A673 (cell line): ENCODE measurements around the gene OR4X1. TPM values are rescaled to one million over a fixed set of nuclear protein-coding genes. Genes with fewer than 3 reads are reported as not detected.
"Not testable (repeated sequence)": the region's sequence is repeated elsewhere in the genome, so short reads cannot be mapped to it uniquely, and the experiment has no call there.

Experiments used
- Bru-seq: library from RNA; stranded (reverse); fragments of 400-500 nt; gene quantifications from one replicate; lab custom pipeline; 2021; lab: Mats Ljungman, UMichigan
- BruChase-seq, 2 experiments: library from RNA; stranded (reverse); fragments of 400-500 nt; gene quantifications; one replicate each; lab custom pipeline; 2021; lab: Mats Ljungman, UMichigan
- BruUV-seq: library from RNA; stranded (reverse); fragments of 400-500 nt; replicated peaks from 2 replicates; lab custom pipeline; 2021; lab: Mats Ljungman, UMichigan
- CTCF ChIA-PET: fragments of 300-600 bp; sonication (Branson Sonifier 250); formaldehyde crosslinking; loops from one replicate; lab custom pipeline; 2022; ENCODE audit warnings: antibody characterized with exemption; lab: Charles Lee
- POLR2A ChIA-PET: fragments of 300-600 bp; sonication (Branson Sonifier 250); formaldehyde crosslinking; loops from one replicate; lab custom pipeline; 2022; ENCODE audit warnings: antibody characterized with exemption; ENCODE audit not compliant: low non-redundant PET; lab: Charles Lee
- DNase-seq: peaks from one replicate; pipeline ENCODE4 v3.0.0-alpha.2; 2015; ENCODE audit warnings: low spot score
- H3K27ac ChIP-seq: fragments of 200-600 bp; sonication (generic); 2 replicates; pipeline ENCODE4 v1.5.1; 2016; ENCODE audit warnings: mixed run types, low read depth, mild to moderate bottlenecking, mixed read lengths, antibody characterized with exemption, low read length; ENCODE audit not compliant: poor library complexity, severe bottlenecking
- H3K27me3 ChIP-seq: fragments of 200-600 bp; sonication (generic); replicated peaks from 2 replicates; pipeline ENCODE4 v1.6.1; 2017; ENCODE audit warnings: mixed run types, low read depth, mild to moderate bottlenecking, mixed read lengths, antibody characterized with exemption, low read length; ENCODE audit not compliant: insufficient read depth, poor library complexity
- H3K36me3 ChIP-seq: fragments of 200-600 bp; sonication (generic); 2 replicates; pipeline ENCODE4 v1.6.1; 2016; ENCODE audit warnings: mixed run types, mild to moderate bottlenecking, mixed read lengths, antibody characterized with exemption, low read length; ENCODE audit not compliant: insufficient read depth, poor library complexity, severe bottlenecking
- H3K4me1 ChIP-seq: fragments of 200-600 bp; sonication (generic); 2 replicates; pipeline ENCODE4 v1.6.1; 2017; ENCODE audit warnings: mixed run types, mild to moderate bottlenecking, mixed read lengths, antibody characterized with exemption, low read length; ENCODE audit not compliant: insufficient read depth, poor library complexity, severe bottlenecking
- H3K4me3 ChIP-seq: fragments of 200-600 bp; sonication (generic); 2 replicates; pipeline ENCODE4 v1.5.1; 2016; ENCODE audit warnings: low read depth, mixed run types, mild to moderate bottlenecking, mixed read lengths, low read length; ENCODE audit not compliant: poor library complexity, severe bottlenecking
- H3K9me3 ChIP-seq: fragments of 200-600 bp; sonication (generic); 2 replicates; pipeline ENCODE4 v1.6.1; 2016; ENCODE audit warnings: mixed run types, low read depth, mild to moderate bottlenecking, mixed read lengths, antibody characterized with exemption, low read length; ENCODE audit not compliant: poor library complexity, severe bottlenecking
- CTCF ChIP-seq: fragments of 300-800, 200-600 bp; sonication (generic); conservative IDR thresholded peaks from 2 replicates; pipeline ENCODE4 v1.5.1; 2017; ENCODE audit warnings: low read depth, mild to moderate bottlenecking, antibody characterized with exemption, low read length, moderate library complexity, mixed read lengths
- EZH2 ChIP-seq: fragments of 200-600 bp; sonication (generic); IDR thresholded peaks from 2 replicates; pipeline ENCODE4 v1.6.1; 2017; ENCODE audit warnings: borderline replicate concordance, low read depth, mild to moderate bottlenecking, mixed read lengths, antibody characterized with exemption, low read length; ENCODE audit not compliant: poor library complexity, severe bottlenecking
- intact Hi-C: fragments of 100-400 bp; cut with micrococcal nuclease; formaldehyde crosslinking; loops from one replicate; pipeline ENCODE4 v1.10.0; 2022; ENCODE audit not compliant: unreplicated experiment
- long read RNA-seq: library from polyadenylated mRNA; stranded (forward); transcript quantifications from one replicate; pipeline ENCODE4 v2.0.0, GENCODE V29; 2022
- total RNA-seq: library from RNA; stranded (reverse); gene quantifications from 2 replicates; pipeline ENCODE4 v1.2.3, GENCODE V29; 2021

The OR4X1 gene, protein sequence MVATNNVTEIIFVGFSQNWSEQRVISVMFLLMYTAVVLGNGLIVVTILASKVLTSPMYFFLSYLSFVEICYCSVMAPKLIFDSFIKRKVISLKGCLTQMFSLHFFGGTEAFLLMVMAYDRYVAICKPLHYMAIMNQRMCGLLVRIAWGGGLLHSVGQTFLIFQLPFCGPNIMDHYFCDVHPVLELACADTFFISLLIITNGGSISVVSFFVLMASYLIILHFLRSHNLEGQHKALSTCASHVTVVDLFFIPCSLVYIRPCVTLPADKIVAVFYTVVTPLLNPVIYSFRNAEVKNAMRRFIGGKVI
- not detected in 2 replicates for total RNA-seq
- Bru-seq, nascent RNA: not detected
- not detected for BruChase-seq, experiment 1, labeled RNA remaining after a 2-hour chase
- not detected for BruChase-seq, experiment 2, labeled RNA remaining after a 6-hour chase
- long read RNA-seq: 0 reads

GRCh38 chr11:48263423-48263911 is at the start of gene OR4X1:
Gene OR4X1 (plus strand): TSS chr11:48263861. CDS start chr11:48263861, 0 bp downstream.
- intact Hi-C loops: no loop called here
- no peak within 1 kb of the TSS for H3K4me3 ChIP-seq
- H3K36me3 ChIP-seq: no peaks in the 10 kb centered on the region
- no peaks in the 10 kb centered on the region for H3K27me3 ChIP-seq
- H3K4me1 ChIP-seq: no peaks in the 10 kb centered on the region
- no peak within 1 kb of the TSS for H3K27ac ChIP-seq
- H3K9me3 ChIP-seq: no peaks in the 10 kb centered on the region
- no TSS peak for BruUV-seq
- ChIA-PET CTCF (no interaction called here), POLR2A (no interaction called here)
- DNase-seq: no peak
- no peak for TF ChIP-seq EZH2
- no peak for TF ChIP-seq CTCF

GRCh38 chr11:48216510-48216909 is 47.2 kb upstream of the OR4X1 start, which contains the start of gene OR4B1:
Gene OR4B1 (plus strand): TSS chr11:48216810. CDS start chr11:48216810, 0 bp downstream.
- no peak for DNase-seq
- BruUV-seq: no TSS peak
- TF ChIP-seq CTCF (no peak), EZH2 (no peak)
- Histone ChIP-seq H3K36me3 (no peaks in the 10 kb centered on the region), H3K4me3 (no peak within 1 kb of the TSS), H3K27ac (no peak within 1 kb of the TSS), H3K9me3 (no peaks in the 10 kb centered on the region), H3K4me1 (no peaks in the 10 kb centered on the region), H3K27me3 (peaks cover 10% of the 10 kb centered on the region)
- CTCF ChIA-PET: no interaction called here
- intact Hi-C loops: loop anchor here (10.0 kb wide), 1 partner anchor 1778 kb away; no protein-coding TSS in a partner anchor
- POLR2A ChIA-PET: no interaction called here

DNA sequence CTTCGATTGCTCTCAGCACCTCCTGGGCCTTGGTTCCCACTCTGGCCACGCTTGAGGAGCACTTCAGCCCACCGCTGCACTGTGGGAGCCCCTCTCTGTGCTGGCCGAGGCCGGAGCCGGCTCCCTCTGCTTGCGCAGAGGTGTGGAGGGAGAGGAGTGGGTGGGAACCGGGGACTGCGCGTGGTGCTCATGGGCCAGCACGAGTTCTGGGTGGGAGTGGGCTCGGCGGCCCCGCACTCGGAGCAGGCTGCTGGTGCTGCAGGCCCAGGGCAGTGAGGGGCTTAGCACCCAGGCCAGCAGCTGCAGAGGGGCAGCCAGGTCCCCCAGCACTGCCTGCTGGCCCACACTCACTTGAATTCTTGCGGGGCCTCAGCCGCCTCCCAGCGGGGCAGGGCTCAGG is 34.9 kb upstream of the OR4X1 start:
- intact Hi-C loops: no loop called here
- Histone ChIP-seq H3K4me1 (no peaks in the 10 kb centered on the region), H3K27ac (no peak overlapping the region), H3K36me3 (no peaks in the 10 kb centered on the region), H3K4me3 (no peak overlapping the region), H3K27me3 (no peaks in the 10 kb centered on the region), H3K9me3 (no peaks in the 10 kb centered on the region)
- ChIA-PET POLR2A (no interaction called here), CTCF (no interaction called here)
- no TSS peak for BruUV-seq
- no peak for DNase-seq
- no peak for TF ChIP-seq CTCF
- TF ChIP-seq EZH2: no peak

- H3K9me3 ChIP-seq, H3K4me1 ChIP-seq, H3K4me3 ChIP-seq, BruUV-seq, intact Hi-C loops, H3K27me3 ChIP-seq, H3K36me3 ChIP-seq, POLR2A ChIA-PET, H3K27ac ChIP-seq, DNase-seq, CTCF ChIA-PET: not testable (repeated sequence)
Observed at GRCh38 chr11:48230057-48230456, 33.6 kb upstream of the OR4X1 start.
